Right atrium auricular region (tissue), 2 donors: ENCODE data around the gene SOCS7. TPM values are rescaled to one million over a fixed set of nuclear protein-coding genes. Genes with fewer than 3 reads are reported as not detected.

ENCODE experiments used
- DNase-seq: peaks from one replicate; pipeline ENCODE4 v3.0.0-alpha.2; 2019; ENCODE audit warnings: low spot score
- H3K27ac ChIP-seq, 2 donors: fragments of 200-600 bp; sonication (generic); 1 replicate in 1 of 2; 2 replicates in 1 of 2; pipeline ENCODE4 v1.5.1; 2016 to 2019
- H3K27me3 ChIP-seq, 2 donors: fragments of 200-600 bp; sonication (generic); one replicate each; pipeline versions ENCODE4 v1.5.1 to v1.6.0; 2017 to 2019
- H3K36me3 ChIP-seq: fragments of 200-600 bp; sonication (generic); one replicate; pipeline ENCODE4 v1.5.1; 2016
- H3K4me1 ChIP-seq, 2 donors: fragments of 200-600 bp; sonication (generic); one replicate each; pipeline versions ENCODE4 v1.5.1 to v1.6.0; 2017 to 2019
- H3K4me3 ChIP-seq, 2 donors: fragments of 200-600 bp; sonication (generic); 1 replicate in 1 of 2; 2 replicates in 1 of 2; pipeline ENCODE4 v1.5.1; 2017 to 2019; ENCODE audit warnings: mild to moderate bottlenecking in 1 of 2, moderate library complexity in 1 of 2
- H3K9me3 ChIP-seq, 2 donors: fragments of 200-600 bp; sonication (generic); one replicate each; pipeline ENCODE4 v1.5.1; 2019
- CTCF ChIP-seq, 2 donors: fragments of 200-600 bp; sonication (generic); IDR thresholded peaks; one replicate each; pipeline ENCODE4 v1.5.1; 2019; ENCODE audit warnings: antibody characterized with exemption in 2 of 2
- total RNA-seq, 2 donors: library from RNA; depleted of rRNA; stranded (reverse); fragments of >200 nt; gene quantifications; one replicate each; pipeline ENCODE4 v1.1.0, GENCODE V29; 2016

The SOCS7 gene
- 10 to 100 TPM; 12.2 to 14.8 TPM for total RNA-seq

- peak in 1 of 2 donors; percentile 21 for TF ChIP-seq CTCF (IDR thresholded peaks at IDR 0.05)
- DNase-seq = peak; percentile 87
Observed at GRCh38 chr17:38351412-38352222, at the start of gene SOCS7. TSS of gene SOCS7 (plus strand) at chr17:38351844. CDS start at chr17:38352053, 209 bp downstream.

GRCh38 chr17:38315497-38315896 is 36.1 kb upstream of the SOCS7 start:
- H3K9me3 ChIP-seq = no peaks in the 10 kb centered on the region
- H3K4me1 ChIP-seq = no peaks in the 10 kb centered on the region
- no peak for TF ChIP-seq CTCF (IDR thresholded peaks at IDR 0.05)
- no peaks in the 10 kb centered on the region for H3K36me3 ChIP-seq
- H3K27ac ChIP-seq = no peak overlapping the region
- no peak overlapping the region for H3K4me3 ChIP-seq
- H3K27me3 ChIP-seq = no peaks in the 10 kb centered on the region
- DNase-seq = no peak

More at GRCh38 chr17:38351412-38352222, at the start of gene SOCS7:
- Histone ChIP-seq H3K4me3 (peak within 1 kb of the TSS; percentile 80 to 94), H3K36me3 (no peaks in the 10 kb centered on the region), H3K27ac (peak within 1 kb of the TSS; percentile 91 to 94), H3K27me3 (no peaks in the 10 kb centered on the region), H3K4me1 (peaks cover 0 to 37% of the 10 kb centered on the region in 2 donors), H3K9me3 (no peaks in the 10 kb centered on the region)

GRCh38 chr17:38317081-38317480 is 34.6 kb upstream of the SOCS7 start:
- Histone ChIP-seq H3K36me3 (peaks cover 9% of the 10 kb centered on the region), H3K9me3 (no peaks in the 10 kb centered on the region), H3K27me3 (no peaks in the 10 kb centered on the region), H3K4me3 (no peak overlapping the region), H3K27ac (no peak overlapping the region), H3K4me1 (no peaks in the 10 kb centered on the region)
- DNase-seq = no peak
- TF ChIP-seq CTCF (IDR thresholded peaks at IDR 0.05) = no peak

- Histone ChIP-seq H3K4me3 (no peak overlapping the region), H3K4me1 (no peaks in the 10 kb centered on the region), H3K27me3 (no peaks in the 10 kb centered on the region), H3K36me3 (peaks cover 12% of the 10 kb centered on the region), H3K9me3 (no peaks in the 10 kb centered on the region), H3K27ac (no peak overlapping the region)
- DNase-seq = no peak
- TF ChIP-seq CTCF (IDR thresholded peaks at IDR 0.05) = no peak
Observed at GRCh38 chr17:38320482-38320881, 31.2 kb upstream of the SOCS7 start.

- peak; percentile 86 to 88 for TF ChIP-seq CTCF (IDR thresholded peaks at IDR 0.05)
- H3K36me3 ChIP-seq = peaks cover 12% of the 10 kb centered on the region
- no peaks in the 10 kb centered on the region for H3K27me3 ChIP-seq
- no peak overlapping the region for H3K27ac ChIP-seq
- DNase-seq = peak; percentile 66
- H3K9me3 ChIP-seq = no peaks in the 10 kb centered on the region
- peaks cover 0 to 4% of the 10 kb centered on the region in 2 donors for H3K4me1 ChIP-seq
- no peak overlapping the region for H3K4me3 ChIP-seq
Observed at GRCh38 chr17:38322156-38322779, 29.4 kb upstream of the SOCS7 start.
